DMS114 treated with DMSO at 0.1 percent for 48 hours (cell line): Measurements from ENCODE around the gene MRLN.
"Not testable (repeated sequence)": the region's sequence is repeated elsewhere in the genome, so short reads cannot be mapped to it uniquely, and the experiment has no call there.

Experiments
- DNase-seq: peaks from one replicate; lab custom pipeline; 2025; ENCODE audit not compliant: unreplicated experiment; lab: John Stamatoyannopoulos, UW

Gene MRLN

DNA sequence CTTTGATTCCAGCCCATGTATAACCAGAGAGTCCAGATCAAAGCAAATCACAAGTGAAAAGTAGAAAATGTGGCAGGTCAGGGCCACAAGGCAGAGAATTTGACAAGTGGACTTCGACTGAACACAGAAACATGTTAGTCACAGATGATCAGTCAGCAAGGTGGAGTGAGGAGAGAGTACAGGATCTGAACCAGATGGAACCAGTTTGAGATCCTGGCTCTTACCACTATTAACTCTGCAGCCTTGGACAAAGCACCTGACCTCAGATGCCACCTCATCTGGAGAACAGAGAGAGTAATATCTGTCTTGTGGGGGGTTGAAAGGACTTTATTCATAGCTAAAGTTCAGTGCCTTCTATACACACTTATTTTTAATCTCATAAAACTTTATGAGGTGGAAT is 4.4 kb downstream of the MRLN start:
- DNase-seq = no peak

- DNase-seq = no peak
Observed at GRCh38 chr10:59745163-59745650, 8.0 kb downstream of the MRLN start.

DNA sequence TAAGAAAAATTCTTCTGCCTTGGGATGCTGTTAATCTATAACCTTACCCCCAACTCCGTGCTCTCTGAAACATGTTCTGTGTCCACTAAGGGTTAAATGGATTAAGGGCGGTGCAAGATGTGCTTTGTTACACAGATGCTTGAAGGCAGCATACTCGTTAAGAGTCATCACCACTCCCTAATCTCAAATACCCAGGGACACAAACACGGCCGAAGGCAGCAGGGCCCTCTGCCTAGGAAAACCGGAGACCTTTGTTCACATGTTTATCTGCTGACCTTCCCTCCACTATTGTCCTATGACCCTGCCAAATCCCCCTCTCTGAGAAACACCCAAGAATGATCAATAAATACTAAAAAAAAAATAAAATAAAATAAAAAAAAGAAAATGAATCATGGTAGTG is 8.5 kb downstream of the MRLN start:
- DNase-seq = not testable (repeated sequence)

DNA sequence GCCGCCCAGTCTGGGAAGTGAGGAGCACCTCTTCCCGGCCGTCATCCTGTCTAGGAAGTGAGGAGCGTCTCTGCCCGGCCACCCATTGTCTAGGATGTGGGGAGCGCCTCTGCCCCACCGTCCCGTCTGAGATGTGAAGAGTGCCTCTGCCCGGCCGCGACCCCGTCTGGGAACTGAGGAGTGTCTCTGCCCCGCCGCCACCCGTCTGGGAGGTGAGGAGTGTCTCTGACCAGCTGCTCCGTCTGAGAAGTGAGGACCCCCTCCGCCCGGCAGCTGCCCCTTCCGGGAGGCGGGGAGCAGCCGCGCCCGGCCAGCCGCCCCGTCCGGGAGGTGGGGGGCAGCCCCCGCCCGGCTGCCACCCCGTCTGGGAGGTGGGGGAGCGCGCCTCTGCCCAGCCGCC is 9.1 kb downstream of the MRLN start:
- not testable (repeated sequence) for DNase-seq

GRCh38 chr10:59741583-59741982 is 11.7 kb downstream of the MRLN start:
- no peak for DNase-seq

GRCh38 chr10:59741048-59741447 is 12.2 kb downstream of the MRLN start:
- no peak for DNase-seq

- DNase-seq = no peak
Observed at GRCh38 chr10:59736749-59737148, 16.5 kb downstream of the MRLN start.

DNA sequence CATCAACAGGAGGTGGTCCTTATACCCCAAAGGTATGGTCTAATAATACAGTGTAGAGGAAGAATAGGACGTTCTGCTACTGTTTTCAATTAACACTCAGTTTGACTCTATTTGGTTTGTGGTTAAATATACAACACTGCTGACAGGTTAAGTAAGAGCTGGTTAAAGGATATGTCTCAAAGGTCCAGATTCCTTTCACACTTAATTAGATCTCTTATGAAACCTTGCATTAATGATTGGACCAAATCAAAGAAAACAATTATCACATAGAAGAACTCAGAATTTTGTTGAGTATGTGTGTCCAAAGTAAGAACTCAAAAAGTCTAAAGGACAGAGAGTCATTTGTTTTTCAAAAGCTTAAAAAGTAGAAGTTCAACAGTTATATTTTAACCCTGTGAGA is 18.0 kb downstream of the MRLN start:
- no peak for DNase-seq

GRCh38 chr10:59734014-59734462 is 19.2 kb downstream of the MRLN start:
- DNase-seq = no peak

DNA sequence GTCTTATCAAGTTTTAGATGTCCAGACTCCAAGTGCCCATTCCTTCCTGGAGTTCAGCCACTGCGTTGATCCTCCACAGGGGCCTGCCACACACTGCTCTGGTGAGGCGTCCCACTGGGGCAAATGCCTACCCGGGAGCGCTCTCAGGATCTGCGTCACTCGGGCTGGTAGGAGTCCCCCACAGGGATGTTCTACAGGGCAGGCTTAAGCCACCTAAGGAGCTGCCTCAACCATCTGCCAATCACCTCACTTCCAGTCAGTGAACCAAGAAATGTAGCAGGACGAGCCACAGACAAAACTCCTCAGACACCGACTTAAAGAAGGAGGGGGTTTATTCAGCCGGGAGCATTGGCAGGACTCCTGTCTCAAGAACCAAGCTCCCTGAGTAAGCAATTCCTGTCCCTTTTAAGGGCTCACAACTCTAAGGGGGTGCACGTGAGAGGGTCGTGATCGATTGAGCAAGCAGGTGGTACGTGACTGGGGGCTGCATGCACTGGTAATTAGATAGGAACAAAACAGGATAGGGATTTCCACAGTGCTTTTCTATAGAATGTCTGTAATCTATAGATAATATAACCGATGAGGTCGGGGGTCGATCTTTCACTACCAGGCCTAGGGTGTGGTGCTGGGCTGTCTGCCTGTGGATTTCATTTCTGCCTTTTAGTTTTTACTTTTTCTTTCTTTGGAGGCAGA is 19.8 kb downstream of the MRLN start:
- DNase-seq = not testable (repeated sequence)

GRCh38 chr10:59732849-59733248 is 20.4 kb downstream of the MRLN start:
- not testable (repeated sequence) for DNase-seq

DNA sequence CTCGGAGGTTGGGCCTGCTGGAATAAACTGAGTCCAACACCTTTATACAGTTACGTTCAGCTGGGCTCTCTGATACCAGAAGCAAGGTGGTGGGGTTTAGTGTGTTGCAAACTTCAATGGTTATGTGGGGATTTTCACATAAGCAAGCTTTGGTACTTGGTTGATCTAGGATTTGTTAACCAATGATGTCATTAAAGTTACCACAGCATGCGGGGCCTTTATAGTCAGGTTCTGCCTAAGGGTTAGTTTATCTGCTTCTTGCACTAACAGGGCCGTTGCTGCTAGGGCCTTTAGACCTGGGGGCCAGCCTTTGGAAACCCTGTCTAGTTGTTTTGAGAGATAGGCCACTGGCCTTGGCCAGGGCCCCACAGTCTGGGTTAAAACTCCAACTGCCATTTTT is 24.1 kb downstream of the MRLN start:
- not testable (repeated sequence) for DNase-seq

DNA sequence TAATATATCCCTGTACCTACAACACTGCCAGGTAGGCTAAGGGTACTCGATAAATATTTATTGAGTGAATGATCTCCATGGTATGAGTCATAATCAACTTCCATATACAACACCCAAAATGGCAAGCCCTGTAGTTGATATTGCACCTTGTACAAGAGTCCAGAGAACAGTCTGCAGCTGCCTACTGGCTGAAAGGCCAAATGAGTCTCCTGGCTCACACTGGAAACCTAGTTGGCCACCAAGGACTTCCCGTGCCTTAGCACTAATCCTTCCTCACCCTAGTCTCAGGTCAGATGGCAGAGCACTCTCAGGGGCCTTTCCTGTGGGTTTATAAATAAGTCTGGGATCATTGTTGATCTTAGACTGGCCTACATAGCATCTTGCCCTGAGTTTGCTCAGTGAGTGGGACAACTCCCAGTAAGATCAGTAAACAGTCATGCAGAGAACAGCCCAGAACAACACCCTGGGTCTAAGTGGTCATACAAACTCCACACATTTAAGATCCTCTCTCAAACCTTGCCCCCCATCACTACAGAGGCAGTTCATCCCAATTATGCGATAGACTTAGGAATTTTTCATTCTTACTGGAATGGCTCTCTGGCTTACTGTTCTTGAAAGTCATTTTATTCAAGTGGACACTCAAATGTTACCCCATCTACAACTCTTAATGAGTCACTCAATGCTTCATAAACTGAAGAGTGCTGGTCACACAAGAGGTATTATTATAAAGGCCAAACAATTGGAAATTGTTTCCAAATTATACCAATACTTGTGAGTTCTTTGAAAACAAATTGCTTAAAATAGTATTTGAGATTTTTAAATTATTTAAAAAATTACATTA is 28.9 kb downstream of the MRLN start:
- DNase-seq = no peak

- no peak for DNase-seq
Observed at GRCh38 chr10:59720377-59720776, 32.9 kb downstream of the MRLN start.

DNA sequence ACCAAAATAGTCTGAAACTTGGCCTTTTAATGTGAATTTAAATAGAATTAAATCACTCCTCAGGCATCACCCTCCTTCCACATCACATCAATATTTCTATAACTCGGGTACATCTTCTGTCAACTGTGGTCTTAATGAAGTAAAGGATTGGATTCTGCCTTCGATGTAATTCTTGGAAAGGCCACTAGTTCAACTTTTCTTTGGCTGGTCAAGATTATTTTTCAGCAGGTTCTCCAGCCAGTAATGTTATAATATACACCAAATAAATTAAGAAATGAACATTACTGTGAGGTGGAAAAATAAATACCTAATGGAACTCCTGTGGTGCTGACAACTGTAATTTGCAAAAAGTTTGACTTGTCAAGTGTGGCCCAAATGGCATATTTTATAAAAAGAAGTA is 33.9 kb downstream of the MRLN start:
- no peak for DNase-seq

- DNase-seq = no peak
Observed at GRCh38 chr10:59718257-59718656, 35.0 kb downstream of the MRLN start.

GRCh38 chr10:59713196-59713821 is 39.9 kb downstream of the MRLN start:
- no peak for DNase-seq

- no peak for DNase-seq
Observed at GRCh38 chr10:59711871-59712494, 41.3 kb downstream of the MRLN start.

DNA sequence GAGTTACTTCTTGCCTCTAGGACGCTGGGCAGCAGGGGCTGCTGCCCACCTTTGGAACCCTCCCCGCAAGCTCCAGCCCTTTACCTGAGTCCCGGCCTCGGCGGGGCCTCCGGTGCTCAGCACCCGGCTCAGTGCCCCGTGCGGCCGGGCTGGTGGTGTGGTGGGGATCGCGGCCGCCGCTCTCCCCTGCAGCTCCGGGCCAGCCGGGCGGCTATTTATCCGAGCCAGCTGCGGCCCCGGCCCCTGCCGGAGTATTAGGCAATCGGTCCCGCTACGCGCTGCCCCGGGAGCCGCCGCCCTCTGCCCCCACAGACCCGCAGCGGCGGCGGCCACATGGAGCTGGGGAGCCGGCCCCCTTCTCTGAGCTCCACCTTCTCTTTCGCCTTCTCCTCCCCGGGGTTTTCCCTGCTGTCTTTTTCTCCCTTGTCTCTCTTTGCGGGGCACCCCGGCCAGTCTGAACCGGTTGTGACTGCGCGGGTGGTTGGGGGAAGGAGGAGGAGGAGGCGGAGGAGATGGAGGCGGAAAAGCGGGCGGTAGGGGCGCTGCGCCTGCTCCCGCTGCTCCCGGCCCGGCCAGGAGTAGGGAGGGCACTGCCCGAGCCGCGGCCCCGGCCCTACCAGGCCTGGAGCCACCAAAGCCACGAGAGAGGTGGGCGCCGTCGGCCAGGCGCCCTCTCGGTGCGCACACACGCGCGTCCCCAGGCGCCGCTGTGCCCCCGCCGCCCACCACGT is 43.7 kb downstream of the MRLN start, which contains the start of gene SLC16A9:
TSS of gene SLC16A9 (minus strand) at position 456 of the 731 bp plus-strand sequence. CDS start 25,559 bp downstream, outside the sequence.
- DNase-seq = peak; percentile 48

GRCh38 chr10:59708816-59709394 is 44.4 kb downstream of the MRLN start:
- DNase-seq = no peak
